ENCODE data around the gene FLOT1.

FLOT1 gene
- total RNA-seq, result 52.5 to 64.3 reads per million in 2 experiments

- DNase-seq (ENCODE audit: low read depth), result peak; percentile 60
These were observed at the start of gene FLOT1 for GRCh38 chr6:30742316-30743098. TSS of gene FLOT1 (minus strand) at chr6:30742687. CDS start at chr6:30742189, 498 bp downstream.

- DNase-seq (ENCODE audit: low read depth), result no peak
These were observed 48.4 kb upstream of the FLOT1 start for GRCh38 chr6:30790724-30791383.

- no peak for DNase-seq (ENCODE audit: low read depth)
These were observed 47.1 kb upstream of the FLOT1 start for GRCh38 chr6:30789606-30790005.

DNA sequence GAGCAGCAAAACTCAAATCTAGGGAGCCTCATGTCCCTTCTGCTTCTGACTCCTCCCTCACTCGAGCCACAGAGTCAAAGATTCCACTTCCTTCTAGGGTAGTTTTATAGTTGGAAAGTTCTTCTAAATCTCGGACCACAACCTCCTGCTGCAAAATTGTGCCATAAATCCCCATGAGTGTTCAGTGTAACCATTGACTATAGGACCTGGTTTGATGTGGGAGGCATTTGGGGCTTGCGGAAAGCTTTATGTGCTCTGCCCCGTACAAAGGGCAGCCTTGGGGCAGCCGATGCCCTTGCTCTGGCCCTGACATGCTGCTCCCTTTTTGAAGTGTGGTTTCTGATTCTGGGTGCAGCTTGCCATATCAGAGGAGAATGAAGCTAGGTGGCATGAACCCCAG, 45.5 kb upstream of the FLOT1 start:
- no peak for DNase-seq (ENCODE audit: low read depth)

DNA sequence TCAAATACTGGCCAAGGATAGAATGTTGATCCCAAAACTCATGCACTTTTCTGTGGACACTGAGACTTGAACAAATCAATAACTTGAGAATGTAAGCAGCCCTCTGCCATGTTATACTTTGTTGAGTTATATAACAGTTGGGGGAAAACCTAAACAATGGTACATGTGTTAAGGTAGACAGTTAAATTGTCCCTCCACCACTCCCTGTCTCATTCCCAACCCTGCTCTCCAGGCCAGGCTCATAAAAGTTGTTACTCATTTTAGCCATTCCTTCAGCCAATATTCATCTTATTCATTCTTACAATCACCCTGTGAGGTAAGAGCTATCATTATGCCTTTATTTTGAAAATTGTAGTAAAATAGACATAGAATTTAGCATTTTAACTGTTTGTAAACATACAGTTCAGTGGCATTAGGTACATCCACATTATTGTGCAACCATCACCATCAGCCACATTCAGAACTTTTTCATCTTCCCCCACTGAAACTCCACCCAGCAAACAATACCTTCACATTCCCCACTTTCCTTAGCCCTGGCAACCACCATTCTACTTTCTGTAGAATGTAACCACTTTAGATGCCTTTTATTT, 40.0 kb upstream of the FLOT1 start:
- DNase-seq (ENCODE audit: low read depth), result no peak

DNA sequence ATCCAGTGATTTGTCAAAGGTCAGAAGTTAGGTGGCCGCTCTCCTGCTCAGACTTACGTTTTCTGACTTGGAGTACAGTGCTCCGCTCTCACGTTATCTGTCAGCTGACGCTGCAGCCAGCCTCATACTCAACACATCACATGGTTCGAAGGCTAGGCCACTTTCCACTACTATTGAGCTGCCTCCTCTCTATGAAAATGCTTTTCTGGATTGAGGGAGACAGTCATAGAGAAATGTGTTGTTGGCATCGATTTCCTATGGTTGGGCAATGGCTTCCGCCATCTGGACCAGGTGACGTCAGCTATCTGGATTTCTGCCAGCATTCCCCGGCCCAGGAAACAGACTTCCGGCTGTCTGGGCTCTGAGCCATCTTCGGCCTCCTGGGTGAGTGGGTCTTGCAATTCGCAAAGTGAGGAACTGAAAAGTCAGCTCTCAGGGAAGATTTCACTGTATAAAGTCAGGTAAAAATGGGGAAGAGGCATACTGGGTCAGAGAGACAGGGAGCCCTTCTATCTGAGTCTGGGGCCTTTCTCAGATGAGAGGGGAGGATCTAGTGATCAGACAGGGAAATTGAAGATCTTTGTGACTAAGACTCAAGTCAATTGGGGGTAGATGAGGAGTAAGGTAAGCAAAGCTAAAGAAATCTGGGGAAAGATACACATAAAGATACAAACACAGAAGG, 39.4 kb upstream of the FLOT1 start:
- no peak for DNase-seq (ENCODE audit: low read depth)

- DNase-seq (ENCODE audit: low read depth), result no peak
These were observed 38.9 kb upstream of the FLOT1 start for GRCh38 chr6:30781395-30781742.

DNA sequence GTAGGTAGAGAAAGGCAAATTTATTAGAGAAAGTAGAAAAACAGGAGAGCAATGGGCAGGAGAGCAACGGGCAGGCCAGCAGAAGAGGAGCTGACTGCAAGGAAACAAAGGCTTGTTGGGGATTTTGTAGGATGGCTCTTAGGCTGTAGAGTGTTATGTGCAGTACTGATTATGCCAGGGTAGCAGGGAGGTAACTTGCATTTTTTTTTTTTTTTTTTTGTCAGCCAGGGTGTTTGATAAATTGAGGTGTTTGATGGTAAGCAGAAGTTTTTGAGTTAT, 38.1 kb upstream of the FLOT1 start:
- DNase-seq (ENCODE audit: low read depth), result no peak

DNA sequence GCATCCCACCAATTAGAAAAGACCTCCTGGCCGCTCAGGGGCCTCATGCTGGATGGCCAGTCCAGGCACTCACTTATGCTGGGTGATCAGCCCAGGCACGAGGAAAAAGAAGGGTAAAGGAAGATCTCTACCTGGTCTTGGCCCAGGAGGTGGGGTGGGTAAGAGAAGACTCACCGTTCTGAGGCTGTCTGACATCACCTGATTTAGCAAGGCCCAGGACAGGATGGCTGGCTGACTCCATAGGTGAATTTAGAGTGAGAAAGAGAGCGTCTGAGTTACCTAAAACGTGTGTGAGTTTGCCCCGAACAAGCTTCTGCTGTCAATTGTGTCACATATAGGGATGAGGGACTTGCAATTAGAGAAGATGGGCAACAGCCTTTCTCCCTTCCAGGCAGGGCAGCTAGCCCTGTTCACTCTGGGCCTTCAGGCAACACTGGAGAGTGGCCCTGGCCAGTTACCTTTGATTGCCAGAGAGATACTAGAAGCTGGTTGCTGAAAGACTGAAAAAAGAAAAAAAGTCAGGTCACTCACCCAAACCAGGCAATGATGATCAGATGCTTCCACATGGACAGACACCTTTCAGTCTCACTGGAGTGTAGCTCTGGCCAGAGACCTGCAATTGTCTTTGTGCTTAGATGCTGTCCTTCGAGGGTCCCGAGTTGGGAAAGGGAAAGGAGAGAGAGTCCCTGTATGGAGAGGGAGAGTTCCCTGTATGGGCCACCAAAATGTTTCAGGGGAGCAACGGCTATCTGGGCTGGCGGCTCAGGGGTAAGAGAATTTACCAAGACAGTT, 37.6 kb upstream of the FLOT1 start:
- no peak for DNase-seq (ENCODE audit: low read depth)

DNA sequence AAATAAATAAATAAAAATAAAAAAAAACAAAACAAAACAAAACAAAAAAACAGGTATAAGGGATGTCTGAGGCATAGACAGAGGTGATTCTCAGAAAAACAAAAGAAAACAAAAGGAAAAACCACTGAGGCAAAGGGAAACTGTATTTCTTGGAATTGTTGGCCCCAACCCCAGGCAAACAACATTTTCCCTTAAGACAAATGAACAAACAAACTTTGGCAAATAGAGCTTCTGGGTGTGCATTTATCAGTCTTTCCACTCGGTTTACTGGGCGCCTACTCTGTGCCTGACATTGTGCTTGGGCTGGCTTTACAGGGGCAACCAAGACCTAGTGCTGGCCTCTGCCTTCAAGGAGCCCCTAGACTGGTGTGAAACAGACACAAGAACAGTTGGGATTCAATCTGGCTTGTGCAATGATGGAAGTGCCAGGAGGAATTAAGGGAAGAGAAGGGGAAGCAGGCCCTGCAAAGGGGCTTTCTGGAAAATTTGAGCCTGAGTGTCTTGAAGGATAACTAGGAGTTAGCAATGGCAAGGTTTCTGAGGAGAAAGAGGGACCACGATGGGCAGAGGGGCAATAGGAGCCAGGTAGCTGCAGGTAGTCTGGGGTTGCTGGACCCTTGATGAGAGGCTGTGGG, 35.6 kb upstream of the FLOT1 start:
- no peak for DNase-seq (ENCODE audit: low read depth)

GRCh38 chr6:30777155-30777485, 34.6 kb upstream of the FLOT1 start:
- DNase-seq (ENCODE audit: low read depth), result no peak

DNA sequence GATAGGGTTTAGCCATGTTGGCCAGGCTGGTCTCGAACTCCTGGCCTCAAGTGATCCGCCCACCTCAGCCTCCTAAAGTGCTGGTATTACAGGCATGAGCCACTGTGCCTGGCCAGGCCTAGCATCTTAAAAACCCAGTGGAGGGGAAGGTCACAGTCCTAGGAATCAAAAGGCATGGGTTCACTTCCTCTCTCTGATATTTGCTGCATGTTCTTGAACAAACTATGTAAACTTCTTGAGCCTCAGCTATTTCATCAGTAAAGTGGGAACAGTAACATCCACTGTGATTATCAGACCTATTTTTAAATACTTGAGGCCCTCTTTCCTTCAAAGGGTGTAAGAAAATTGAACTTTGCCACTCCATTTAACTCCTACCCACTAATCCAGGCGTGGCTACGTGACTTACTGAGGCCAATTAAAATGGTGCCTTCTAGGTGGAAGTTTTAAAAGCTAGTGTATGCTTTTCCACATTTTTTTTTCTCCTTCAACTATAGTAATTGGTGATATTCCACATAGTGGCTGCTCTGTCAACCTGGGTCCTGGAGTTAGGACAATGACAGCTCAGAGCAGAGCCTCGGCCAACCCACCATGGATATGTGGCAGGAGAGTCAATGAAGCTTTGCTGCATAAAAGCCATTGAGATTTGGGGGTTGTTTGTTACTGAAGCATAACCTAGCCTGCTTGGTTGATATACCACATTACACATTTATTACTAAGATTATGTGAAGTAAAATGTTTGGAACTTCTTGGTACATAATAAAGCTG, 34.1 kb upstream of the FLOT1 start:
- no peak for DNase-seq (ENCODE audit: low read depth)

- no peak for DNase-seq (ENCODE audit: low read depth)
These were observed 32.6 kb upstream of the FLOT1 start for GRCh38 chr6:30775104-30775503.

DNA sequence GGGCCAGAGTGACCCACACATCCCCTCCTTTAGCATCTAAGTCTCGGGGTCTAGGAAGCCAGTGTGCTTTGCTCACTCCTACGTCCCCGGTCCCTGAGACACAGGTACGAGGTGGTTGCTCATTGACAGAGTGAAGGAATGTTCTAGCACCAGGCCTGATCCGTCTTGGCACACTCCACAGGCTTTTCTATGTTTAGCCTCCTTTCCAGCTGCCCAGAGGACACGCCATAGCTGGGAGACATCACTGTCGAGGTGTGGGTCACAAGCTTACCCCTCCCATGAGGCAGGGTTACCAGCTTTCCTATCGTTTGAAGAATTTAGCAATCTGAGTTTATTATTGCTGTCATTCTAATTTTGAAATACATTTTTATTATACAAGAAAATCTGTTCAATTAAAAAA, 32.2 kb upstream of the FLOT1 start:
- DNase-seq (ENCODE audit: low read depth), result no peak

GRCh38 chr6:30770592-30770991, 28.1 kb upstream of the FLOT1 start:
- no peak for DNase-seq (ENCODE audit: low read depth)

- no peak for DNase-seq (ENCODE audit: low read depth)
These were observed 27.5 kb upstream of the FLOT1 start for GRCh38 chr6:30769853-30770524.

- peak; percentile 29 for DNase-seq (ENCODE audit: low read depth)
These were observed 26.8 kb upstream of the FLOT1 start for GRCh38 chr6:30769088-30769852.

DNA sequence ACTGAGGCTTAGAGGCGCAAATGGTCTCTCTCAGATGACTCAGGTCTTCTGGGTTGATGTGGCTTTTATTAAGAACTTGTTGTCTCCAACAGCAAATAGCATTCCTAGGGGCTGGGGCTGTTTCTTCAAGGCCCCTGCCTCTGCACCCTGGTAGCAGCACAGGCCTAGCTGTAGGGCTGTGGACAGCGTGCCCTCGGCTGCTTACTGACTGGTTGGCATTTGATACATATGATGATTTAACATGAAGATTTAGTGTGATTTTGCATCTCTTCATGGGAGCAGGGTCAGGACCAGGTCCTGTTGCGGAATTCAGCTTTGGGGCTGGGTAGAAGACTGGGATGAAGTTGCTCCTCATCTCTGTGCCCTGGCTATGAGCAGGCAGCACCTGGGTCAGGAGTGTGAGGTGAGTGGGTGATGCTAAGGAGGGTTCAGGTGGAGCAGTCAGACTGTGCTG, 26.2 kb upstream of the FLOT1 start:
- no peak for DNase-seq (ENCODE audit: low read depth)

GRCh38 chr6:30767944-30768301, 25.4 kb upstream of the FLOT1 start:
- DNase-seq (ENCODE audit: low read depth), result no peak

Measured in T follicular helper cell (primary cell).